Fibroblast of skin of back (primary cell): ENCODE data around the gene OR2T11.
"Not testable (repeated sequence)": the region's sequence is repeated elsewhere in the genome, so short reads cannot be mapped to it uniquely, and the experiment has no call there.

Experiments
- DNase-seq: peaks from one replicate; pipeline ENCODE4 v3.0.0-alpha.2; 2013

OR2T11 gene

DNA sequence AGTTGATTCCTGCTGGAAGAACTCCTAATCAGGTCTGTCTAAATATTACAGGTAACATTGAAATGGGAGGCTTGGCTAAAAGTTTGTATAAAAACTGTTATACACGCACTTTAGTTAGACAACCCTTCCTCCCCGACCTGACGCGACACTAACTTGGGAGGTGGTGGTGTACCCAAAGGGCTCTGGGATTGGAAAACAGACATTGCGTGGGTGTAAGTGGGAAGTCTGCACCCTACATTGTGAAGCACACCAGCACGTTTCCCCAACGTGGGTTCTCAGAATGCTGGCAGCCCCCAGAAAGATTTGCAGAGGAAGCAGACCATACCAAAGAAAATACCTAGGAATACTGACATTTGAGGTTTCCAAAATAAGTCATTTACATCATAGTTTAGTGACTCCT is 16.8 kb downstream of the OR2T11 start:
- no peak for DNase-seq

GRCh38 chr1:248613742-248614141 is 21.1 kb downstream of the OR2T11 start:
- DNase-seq, result no peak

DNA sequence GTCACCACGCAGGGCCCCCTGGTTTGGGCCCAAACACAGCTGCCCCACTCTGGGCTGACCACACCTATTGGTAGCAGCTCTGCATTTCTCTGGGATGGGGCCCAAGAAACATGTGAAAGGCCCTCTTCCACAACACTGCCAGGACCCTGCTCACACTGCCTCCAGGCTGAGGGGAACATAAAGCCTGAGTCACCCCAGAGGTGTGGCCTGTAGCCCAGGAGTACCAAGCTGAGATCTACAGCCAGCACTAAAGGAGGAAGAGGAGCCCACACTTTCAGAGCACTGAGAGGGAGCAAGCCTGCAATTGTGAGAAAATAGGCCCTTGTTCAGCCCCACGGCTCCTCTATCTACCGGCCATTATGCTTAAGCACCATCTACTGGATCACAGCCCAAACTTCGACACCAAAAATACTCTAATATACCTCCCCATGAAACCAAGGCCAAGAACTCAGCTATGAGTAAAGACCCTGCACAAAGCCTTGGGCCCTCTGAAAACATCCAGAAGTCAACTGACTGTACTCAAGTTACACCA is 22.9 kb downstream of the OR2T11 start:
- DNase-seq, result no peak

GRCh38 chr1:248610301-248610700 is 24.6 kb downstream of the OR2T11 start:
- no peak for DNase-seq

DNA sequence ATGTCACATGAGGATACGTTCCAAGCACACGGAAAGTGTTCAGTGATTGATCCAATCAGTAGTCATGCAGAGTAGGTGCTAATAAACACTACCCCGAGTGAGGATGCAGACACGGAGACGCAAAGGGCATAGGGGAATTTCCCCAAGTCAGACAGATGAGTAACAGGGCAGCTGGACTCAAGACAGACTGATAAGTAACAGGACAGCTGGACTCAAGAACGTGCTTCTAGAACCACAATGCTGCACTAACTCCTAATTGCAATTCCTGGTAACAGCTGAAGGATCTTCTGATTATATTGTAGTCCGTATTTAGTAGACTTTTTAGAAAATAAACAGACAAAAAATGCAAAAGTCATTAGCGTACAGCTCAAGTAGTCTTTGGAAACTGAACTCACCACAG is 35.5 kb downstream of the OR2T11 start:
- DNase-seq, result no peak

DNA sequence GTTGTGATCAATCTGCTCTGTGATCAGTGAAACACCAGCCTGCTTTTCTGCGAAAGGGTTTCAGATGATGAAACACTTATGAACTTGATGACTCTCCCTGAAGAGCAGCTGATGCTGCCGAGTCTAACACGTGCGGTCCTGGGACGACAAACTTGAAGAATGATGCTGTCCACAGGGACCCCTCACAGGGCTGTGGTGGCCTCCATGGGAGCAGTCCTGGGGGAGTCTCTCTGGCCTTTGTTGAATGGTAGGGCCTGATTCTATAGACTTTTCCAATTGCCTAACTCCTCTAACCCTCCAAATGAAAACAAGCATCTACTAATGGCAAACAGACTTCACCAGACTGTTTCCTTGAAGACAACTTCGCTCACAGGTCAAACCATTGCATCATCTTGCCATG is 37.3 kb downstream of the OR2T11 start, which contains the start of gene OR2T10:
TSS of gene OR2T10 (minus strand) at position 112 of the 400 bp plus-strand sequence. CDS start 3,932 bp downstream, outside the sequence.
- DNase-seq, result no peak

DNA sequence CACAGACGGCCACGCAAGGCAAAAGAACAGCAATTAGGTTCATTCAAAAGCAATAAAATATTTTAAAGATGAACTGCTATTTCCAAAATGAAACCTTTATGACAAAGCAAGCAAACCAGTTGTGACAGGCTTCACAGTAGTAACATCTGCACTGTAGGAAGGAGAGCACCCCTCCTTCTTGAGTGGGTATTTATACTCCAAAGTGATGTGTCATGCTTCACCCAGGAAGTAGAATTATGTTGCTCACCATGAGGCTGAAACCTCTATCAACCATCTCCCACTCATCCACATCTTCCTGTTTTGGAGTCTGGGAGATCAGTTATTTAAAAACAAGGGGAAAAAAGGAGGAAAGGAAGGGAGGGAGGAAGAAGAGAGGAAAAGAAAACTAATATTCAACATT is 38.3 kb downstream of the OR2T11 start:
- no peak for DNase-seq

DNA sequence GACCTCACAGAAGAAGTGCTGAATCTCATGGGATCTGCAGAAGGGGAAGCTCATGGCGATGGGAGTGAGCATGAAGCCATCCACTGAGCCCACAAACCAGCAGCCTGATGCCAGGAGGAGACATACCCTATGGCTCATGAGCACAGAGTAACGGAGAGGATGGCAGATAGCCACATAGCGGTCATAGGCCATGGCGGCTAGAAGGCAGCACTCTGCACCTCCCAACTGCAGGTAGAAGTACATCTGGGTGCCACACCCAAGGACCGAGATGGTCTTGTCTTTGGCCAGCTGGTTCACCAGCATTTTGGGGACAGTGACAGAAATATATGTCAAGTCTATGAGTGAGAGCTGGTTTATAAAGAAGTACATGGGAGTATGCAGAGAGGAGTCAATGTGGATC is 41.7 kb downstream of the OR2T11 start:
- DNase-seq, result no peak

- no peak for DNase-seq
Measured at GRCh38 chr1:248592655-248593054, 42.2 kb downstream of the OR2T11 start.

DNA sequence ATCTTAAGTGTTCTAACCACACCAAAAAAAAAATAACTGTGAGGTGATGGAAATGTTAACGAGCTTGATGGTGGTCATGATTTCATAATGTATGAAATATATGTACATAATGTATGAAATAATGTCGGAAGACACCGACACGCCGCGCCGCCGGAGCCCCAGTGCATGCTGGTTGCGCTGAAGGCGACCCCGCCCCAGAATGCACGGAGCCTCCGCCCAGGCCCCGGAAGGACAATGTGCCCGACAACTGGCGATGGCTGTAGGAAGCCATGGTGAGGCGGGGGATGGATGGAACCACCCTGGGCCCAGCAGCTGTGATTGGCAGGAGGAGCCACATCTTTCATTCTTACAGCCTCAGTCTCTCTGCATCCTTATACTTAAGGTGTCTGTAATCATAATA is 44.8 kb downstream of the OR2T11 start:
- DNase-seq, result no peak

GRCh38 chr1:248589334-248589733 is 45.6 kb downstream of the OR2T11 start:
- no peak for DNase-seq

- DNase-seq, result no peak
Measured at GRCh38 chr1:248585266-248585665, 49.6 kb downstream of the OR2T11 start.

GRCh38 chr1:248576260-248576980 is 58.5 kb downstream of the OR2T11 start:
- DNase-seq, result no peak

- not testable (repeated sequence) for DNase-seq
Measured at GRCh38 chr1:248574657-248575056, 60.2 kb downstream of the OR2T11 start, which contains the start of gene OR2T34. OR2T34 (minus strand) TSS chr1:248574757; CDS start chr1:248574757, 0 bp downstream.

GRCh38 chr1:248573856-248574255 is 61.0 kb downstream of the OR2T11 start:
- not testable (repeated sequence) for DNase-seq
